ENCODE measurements around the gene DDX1.
"Not testable (repeated sequence)": the region's sequence is repeated elsewhere in the genome, so short reads cannot be mapped to it uniquely, and the experiment has no call there.

The DDX1 gene

DNA sequence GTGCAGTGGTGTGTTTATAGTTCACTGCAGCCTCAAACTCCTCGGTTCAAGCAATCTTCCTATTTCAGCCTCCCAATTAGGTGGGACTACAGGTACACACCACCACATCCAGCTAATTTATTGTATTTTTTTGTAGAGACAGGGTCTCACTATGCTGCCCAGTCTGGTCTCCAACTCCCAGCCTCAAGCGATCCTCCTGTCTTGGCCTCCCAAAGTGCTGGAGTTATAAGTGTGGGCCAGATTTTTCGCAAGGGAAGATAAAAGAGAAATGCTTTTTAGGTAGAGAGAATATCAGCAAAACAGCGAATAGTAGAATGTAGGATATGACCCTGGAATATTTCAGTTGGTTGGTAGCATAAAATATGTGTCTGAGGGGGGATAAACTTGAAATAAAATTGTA lies 4.3 kb downstream of the DDX1 start:
- DNase-seq (ENCODE audit: low spot score) = no peak

DNA sequence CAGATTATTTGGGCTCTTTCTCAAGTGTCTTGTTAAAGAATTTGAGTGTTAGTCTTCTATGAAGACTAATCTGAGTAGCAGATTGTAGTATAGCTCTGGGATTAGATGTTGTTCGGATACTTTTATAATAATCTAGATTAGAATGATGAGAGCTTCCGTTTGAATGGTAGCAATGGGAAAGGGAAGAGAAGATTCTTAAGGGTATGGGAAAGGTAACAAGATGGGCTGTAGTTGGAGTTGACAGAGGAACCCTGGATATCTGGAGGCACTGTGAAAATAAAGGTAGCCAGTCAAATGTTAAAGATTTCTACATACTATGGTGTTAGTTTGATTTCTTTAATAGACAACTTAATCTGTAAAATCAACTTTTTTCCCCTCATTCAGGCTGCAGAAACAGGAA lies 4.7 kb downstream of the DDX1 start:
- no peak for DNase-seq (ENCODE audit: low spot score)

DNA sequence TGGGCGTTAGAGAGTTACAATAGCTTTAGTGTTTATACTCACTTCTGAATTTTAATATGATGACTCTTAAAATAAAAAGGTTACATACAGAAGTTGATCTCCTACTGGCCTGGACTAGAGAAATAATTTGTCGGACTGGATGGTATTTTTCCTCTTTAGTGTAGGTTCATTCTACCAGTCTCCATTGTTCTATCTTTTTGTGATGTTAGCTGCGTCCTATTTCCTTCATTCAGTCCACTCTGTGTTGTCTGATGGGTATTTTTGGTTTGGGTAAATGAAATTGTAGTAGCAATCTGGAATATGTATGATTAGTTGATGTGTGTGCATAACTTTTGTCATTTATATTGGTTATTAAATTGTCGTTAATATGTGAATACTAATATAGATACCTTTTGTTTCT lies 5.3 kb downstream of the DDX1 start:
- no peak for DNase-seq (ENCODE audit: low spot score)

DNA sequence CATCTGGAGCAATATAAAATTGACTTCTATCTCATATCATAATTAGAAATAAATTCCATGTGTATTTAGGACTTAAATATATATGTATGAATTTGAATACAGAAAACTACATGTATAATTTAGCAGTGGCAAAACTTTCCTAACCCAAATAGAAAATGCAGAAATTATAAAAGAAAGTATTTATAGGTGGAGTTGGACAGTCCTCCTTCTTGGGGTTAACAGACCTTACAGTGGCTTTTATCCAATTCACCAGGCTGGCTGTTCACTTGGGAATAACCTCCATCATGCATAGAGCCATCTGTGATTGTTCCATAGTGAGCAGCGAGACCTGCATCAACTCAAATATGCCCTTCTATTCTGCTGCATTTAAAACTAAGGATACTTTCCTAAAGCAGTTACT lies 8.3 kb downstream of the DDX1 start:
- no peak for DNase-seq (ENCODE audit: low spot score)

DNA sequence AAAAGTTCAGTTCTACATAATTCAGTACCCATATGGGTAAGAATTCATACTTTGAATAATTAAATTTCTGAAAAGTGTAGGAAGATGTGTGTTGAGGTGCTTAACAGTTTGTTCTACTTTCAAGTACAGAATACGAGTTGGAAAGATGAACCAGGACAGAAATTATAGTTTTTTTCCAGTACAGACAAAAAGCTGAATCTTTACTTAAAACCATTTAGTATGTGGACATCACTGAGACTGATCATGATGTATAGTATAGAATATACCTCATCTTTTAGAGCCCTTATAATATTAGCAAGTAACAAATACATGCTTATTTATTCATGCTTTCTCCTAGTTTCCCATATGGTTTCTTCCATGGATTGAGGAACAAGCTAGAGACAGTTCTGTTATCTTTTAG lies 10.0 kb downstream of the DDX1 start:
- DNase-seq (ENCODE audit: low spot score) = no peak

DNA sequence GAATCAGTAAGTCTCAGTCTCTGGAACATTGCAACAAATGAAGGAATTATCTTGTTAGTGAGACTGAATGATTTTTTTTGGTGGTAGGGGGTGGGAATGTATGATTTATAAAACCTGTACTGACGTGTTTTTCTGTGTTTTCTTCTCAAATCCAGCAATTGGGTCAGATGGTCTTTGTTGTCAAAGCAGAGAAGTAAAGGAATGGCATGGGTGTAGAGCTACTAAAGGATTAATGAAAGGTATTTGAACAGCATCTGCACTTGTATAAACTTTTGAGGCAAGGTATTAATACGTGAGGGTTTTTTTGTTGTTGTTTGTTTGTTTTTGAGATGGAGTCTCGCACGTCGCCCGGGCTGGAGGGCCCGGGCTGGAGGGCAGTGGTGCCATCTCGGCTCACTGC lies 10.7 kb downstream of the DDX1 start:
- DNase-seq (ENCODE audit: low spot score) = no peak

DNA sequence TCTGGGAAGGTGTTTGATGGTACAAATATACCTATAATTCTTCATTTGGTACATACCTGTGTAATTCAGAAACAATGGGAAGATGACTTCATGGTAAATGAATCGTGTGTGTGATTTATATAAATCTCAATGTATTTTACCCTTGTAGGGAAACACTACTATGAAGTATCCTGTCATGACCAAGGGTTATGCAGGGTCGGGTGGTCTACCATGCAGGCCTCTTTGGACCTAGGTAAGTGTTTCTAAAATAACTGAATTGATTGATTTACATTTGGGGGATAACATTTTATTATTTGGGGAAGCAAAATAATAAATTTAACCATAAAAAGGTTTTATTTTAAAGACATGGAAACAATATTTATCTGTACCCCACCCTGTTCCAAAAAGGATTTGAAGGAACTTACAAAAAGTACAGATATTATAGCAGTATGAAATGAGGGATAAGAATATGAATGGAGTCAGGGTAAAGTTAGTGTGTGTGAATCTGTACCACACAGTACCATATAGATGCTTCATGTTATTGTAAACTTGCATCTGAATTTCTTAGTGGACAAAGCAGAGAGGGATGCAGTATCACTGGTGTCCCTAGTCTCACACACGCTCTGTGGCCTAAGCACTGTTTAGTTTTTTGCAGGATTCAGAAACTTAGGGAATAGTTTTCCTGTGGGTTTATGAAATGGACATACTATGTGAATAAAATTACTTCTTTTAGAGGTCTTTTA lies 11.5 kb downstream of the DDX1 start:
- DNase-seq (ENCODE audit: low spot score) = no peak

DNA sequence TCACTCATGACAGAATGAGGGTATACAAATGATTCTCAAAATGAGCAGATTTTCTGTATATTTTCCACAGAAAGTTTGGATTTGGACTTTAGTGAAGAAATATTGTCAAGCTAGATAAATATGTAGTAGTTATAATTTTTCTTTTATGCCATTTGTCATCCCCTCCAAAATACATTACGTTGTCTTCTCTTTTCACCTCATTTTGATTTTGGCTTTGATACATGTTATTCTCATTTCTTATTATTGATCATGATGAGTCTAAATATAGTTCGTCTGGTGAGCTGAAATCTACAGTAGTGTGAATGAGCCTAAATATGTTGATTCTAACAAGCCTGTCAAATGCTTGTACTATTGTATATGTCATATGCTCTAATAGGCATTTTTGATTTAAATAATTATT lies 12.3 kb downstream of the DDX1 start:
- no peak for DNase-seq (ENCODE audit: low spot score)

DNA sequence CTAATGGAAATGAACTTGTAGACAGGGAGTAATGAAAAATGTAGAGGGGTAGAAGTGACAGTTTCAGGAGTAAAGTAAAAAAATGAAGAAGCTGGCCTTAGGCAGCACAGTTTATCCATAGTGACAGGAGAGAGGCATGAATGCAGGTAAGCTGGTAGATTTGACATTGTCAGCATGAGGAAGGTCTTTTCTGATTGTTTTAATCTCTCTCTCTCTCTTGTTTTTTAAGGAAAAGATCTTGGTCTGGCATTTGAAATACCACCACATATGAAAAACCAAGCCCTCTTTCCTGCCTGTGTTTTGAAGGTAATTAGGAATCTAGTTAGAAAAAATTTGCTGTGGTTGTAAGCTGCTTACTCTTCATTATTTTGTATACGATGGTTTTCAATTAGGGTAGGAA lies 14.1 kb downstream of the DDX1 start:
- no peak for DNase-seq (ENCODE audit: low spot score)

DNA sequence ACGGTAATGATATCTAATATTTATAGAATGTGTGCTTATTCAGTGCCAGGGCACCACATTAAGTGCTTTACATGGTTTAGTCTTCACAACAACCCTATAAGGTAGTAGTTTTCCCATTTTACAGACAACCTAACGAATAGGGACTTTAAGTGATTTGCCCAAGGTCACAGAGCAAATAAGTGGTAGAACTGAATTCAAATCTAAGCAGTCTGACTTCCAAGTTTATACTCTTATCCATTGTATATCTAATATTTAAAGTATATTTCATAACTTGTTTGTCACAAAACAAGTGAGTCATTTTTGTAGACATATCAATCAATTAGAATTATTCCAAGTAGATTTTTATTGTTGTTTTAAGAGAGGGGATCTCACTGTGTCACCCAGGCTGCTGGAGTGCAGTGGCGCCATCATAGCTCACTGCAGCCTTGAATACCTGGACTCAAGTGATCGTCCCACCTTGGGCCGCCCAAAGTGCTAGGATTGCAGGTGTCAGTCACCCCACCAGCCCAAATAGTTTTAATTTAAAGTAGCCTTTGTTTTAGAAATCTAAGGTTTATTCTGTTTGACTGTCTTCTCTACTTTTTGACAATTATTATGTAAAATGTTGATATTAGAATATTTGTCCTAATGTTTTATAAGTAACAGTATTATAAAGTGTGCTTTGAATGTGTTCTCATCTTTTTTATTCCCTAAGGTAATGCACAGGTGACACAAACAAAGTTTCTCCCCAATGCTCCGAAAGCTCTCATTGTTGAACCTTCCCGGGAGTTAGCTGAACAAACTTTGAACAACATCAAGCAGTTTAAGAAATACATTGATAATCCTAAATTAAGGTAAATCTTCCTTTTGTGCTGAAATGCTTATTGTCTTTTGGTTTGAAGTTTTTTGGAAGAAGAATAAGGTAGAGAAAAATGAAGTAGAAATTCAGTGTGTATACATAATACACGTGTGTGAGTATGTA lies 15.1 kb downstream of the DDX1 start:
- DNase-seq (ENCODE audit: low spot score) = no peak

DNA sequence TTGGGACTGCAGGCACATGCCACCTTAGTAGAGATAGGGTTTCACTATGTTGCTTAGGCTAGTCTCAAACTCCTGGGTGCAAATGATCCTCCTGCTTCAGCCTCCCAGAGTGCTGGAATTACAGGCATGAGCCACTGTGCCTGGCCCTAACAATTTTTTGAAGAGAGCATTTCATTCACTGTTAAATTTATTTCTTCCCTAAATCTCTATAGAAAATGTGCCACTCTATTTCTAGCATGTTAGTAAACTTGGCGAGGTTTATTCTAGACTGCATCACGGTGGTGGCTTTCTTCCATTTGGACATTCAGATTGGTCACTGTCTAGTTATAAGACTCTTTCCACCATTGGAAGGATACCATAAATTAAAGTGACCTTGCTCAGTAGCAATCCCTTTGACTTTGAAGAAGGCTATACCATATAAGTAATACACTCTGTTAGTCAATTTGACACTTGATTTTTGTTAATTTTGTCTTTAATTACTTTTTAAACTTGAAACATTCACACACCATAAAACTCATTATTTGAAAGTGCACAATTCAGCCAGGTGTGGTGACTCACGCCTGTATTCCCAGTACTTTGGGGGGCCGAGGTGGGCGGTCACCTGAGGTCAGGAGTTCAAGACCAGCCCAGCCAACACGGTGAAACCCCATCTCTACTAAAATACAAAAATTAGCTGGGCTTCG lies 16.2 kb downstream of the DDX1 start:
- DNase-seq (ENCODE audit: low spot score) = no peak

DNA sequence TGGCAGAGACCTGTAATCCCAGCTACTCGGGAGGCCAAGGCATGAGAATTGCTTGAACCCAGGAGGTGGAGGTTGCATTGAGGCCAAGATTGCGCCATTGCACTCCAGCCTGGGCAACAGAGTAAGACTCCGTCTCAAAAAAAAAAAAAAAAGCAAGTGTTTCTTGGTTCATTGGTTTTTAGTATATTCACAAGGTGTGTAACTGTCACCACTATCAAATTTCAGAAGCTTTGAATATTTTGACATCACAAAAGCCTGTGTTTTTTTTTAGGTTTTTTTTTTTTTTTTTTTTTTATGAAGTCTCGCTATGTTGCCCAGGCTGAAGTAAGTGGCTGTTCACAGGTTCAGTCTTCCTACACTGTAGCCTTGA lies 16.7 kb downstream of the DDX1 start:
- no peak for DNase-seq (ENCODE audit: low spot score)

DNA sequence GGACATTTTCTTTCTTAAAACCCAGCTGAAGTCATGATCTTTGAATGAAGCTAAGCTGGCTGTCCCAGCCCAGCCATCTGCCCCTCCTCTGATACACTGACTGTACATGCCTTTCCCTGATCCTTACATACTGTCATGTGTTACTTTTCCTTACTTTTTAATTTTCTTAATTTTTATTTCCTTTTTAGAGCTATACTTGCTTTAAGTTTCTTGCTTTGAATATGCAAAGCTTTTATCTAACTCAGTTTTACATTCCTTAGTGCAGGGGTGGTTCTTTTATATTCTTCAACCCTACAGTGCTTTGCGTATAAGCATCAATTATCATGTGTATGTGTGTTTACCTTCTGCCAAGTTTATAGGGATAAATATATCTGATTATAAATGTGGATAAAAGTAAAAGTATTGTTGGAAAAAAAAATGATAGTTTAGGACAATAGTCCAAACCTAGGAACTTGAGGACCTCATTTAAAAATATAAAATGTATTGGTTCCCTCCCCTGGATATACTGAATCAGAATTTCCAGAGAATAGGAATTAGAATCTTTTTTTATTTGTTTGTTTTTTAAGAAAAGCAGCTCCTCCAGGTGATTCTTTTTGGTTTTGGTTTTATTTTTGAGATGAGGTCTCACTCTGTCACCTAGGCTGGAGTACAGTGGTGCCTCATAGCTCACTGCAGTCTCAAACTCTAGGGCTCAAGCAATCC lies 17.8 kb downstream of the DDX1 start:
- DNase-seq (ENCODE audit: low spot score) = no peak

DNA sequence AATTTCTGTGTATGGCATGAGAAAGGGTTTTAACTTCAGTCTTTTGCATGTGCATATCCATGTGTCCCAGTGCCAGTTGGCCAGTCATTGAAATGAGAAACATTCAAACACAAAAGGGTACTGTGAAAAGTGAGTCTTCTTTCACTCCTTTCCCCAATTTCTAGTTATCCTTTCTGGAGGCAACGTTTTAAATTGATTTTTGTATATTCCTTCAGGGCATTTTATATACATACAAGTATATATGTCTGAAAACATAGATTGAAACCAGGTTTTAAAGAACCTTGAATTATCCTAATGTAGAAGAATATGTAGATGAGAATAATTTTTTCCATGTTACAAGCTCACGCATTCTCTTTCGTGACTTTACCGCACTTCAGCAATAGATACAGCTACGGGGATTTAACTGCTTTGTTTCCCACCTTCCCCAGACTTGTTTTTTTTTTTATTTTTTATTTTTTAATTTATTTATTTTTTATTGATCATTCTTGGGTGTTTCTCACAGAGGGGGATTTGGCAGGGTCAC lies 18.8 kb downstream of the DDX1 start:
- DNase-seq (ENCODE audit: low spot score) = no peak

DNA sequence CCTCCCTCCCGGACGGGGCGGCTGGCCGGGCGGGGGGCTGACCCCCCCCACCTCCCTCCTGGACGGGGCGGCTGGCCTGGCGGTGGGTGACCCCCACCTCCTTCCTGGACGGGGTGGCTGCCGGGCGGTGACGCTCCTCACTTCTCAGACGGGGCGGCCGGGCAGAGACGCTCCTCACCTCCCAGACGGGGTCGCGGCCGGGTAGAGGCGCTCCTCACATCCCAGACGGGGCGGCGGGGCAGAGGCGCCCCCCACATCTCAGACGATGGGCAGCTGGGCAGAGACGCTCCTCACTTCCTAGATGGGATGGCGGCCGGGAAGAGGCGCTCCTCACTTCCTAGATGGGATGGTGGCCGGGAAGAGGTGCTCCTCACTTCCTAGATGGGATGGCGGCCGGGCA lies 20.4 kb downstream of the DDX1 start:
- not testable (repeated sequence) for DNase-seq (ENCODE audit: low spot score)

DNA sequence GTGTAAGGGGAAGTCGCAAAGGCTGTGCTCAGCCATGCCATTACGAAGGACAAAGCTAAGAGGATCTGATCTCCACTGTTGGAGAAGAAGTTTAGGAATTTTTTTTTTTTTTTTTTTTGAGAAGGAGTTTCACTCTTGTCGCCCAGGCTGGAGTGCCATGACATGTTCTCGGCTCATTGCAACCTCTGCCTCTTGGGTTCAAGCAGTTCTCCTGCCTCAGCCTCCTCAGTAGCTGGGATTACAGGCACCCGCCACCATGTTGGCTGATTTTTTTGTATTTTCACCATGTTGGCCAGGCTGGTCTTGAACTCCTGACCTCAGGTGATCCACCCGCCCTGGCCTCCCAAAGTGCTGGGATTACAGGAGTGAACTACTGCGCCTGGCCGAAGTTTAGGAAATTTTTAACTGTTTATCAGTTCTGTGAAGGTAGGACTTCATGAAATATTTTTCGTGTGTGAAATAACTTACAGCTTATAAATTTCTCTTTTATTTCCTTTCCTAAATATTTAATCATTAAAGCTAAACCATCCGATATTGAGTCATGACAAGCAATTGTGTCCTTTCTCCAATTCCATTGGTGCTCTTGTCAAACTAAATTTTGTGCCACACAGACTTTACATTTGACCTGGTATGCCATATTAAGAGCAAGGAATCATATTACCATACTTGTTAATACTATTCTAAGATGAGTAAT lies 22.2 kb downstream of the DDX1 start:
- DNase-seq (ENCODE audit: low spot score) = no peak

DNA sequence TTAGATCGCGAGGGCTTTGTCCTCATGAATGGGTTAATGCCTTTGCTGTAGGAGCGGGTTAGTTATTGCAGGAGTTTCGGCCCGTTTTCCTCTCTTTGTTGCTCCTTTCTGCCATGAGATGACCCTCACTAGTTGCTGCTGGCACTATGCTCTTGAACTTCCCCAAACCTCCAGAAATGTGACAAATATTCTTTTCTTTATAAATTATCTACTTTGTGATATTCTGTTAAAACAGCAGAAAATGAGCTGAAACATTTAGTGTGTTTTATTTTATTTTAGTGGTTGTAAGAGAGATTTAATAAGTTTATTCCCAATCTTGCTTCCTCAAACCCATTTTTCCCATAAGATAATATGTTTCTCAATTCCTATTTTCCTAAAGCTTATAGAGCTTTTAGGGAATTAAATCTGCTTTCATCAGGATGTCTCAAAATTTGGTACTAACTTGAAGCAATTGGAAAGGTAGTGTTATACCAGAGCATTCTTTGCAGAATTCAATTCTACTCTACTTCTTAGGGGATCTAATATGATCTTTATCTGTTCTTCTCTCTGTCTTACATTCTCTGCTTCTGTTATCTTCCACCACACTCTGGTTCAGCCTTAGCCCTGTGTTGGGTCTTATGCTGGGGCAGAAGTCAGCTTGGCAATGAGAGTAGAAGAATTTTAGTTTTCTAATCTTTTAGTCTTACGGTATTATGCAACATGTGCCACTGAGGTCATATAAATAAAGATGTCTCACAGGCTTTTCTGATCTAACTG lies 23.1 kb downstream of the DDX1 start:
- DNase-seq (ENCODE audit: low spot score) = no peak

DNA sequence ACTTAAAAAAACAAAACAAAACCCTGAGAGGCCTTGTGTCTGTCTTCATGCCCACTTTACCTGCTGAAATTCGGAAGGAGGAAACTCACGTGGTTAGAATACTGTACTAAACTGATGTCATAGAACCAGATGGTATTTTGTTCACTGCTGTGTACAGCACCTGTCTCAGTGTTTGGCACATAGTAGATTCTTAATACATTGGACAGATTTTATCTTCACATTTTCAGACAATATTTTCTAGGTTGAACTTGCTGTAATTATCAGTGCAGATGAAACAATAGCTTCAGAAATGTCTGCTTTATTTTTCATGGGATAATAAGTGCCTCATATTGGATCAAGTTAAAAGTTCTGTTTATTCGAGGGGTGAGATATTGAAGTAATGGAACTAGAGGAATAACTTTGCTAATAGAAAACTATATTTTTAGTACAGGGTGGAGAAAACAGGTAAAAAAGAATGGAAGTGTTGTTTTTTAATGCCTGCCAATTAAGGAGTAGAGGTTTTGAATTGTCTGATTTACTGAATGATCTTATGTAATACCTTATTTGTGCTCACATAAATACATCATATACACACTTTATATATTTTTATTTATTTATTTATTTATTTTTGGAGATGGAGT lies 23.7 kb downstream of the DDX1 start:
- no peak for DNase-seq (ENCODE audit: low spot score)

DNA sequence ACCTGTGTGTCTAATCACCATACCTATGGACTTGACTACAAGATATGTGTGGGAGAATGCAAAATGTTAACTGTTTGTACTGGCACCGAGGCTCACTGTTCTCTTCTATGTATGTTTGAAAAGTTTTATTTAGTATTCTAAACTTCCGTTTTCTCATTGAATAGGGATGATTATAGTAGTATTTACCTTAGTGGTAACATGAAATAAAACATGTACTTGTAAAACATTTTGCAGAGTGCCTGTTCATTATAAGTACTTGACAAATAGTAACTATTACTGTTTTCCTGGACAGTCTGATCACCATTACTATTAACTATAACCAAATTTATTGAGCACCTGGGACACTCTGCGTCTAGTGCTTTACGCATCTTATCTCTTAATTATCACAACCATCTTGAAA lies 24.8 kb downstream of the DDX1 start:
- DNase-seq (ENCODE audit: low spot score) = no peak

Data from GM03348 (cell line).